ENCODE results near the gene DDX41. TPM values are rescaled to one million over a fixed set of nuclear protein-coding genes. Genes with fewer than 3 reads are reported as not detected.

DDX41 gene
- total and polyA plus RNA-seq, 8 donors: 54.9 to 263 (median 82.0) TPM

DNA sequence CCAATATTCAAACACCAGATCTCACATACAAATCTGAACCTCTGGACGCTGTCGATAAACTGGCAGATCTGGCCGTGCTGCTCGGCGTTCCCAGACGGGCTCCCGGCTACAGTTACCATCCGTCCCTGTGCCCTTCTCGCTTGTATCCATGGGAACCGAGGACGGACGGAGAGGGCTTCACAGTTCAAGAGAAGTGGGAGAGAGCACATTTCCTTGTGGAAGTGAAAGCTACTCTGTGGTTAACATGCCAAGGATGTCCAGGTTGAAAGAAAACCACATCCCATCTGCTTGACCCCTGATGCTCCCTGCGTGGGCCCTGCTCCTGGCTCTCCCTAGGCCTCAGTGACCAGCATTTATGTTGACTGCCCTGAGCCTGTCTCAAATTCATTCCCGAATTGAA is 37.0 kb downstream of the DDX41 start:
- peak in 1 of 2 donors; percentile 56 for DNase-seq
- peaks cover 13 to 28% (median 20%) of the 10 kb centered on the region in 4 donors for H3K36me3 ChIP-seq
- H3K9me3 ChIP-seq: no peaks in the 10 kb centered on the region
- no peak overlapping the region for H3K4me3 ChIP-seq
- peaks cover 15 to 89% (median 53%) of the 10 kb centered on the region in 4 donors for H3K4me1 ChIP-seq
- intact Hi-C loops (cut with DNase I; ENCODE audit: low total_unique reads): no loop called here
- 38 to 78% (median 68%) methylated on average over 14 of the region's 14 CpGs for WGBS, 5 donors
- peak overlapping the region in 4 of 5 donors; percentile 65 to 83 (median 80) for H3K27ac ChIP-seq
- no peaks in the 10 kb centered on the region for H3K27me3 ChIP-seq
- no peak for TF ChIP-seq POLR2A (IDR thresholded peaks at IDR 0.05)
- TF ChIP-seq, protein P1, sequence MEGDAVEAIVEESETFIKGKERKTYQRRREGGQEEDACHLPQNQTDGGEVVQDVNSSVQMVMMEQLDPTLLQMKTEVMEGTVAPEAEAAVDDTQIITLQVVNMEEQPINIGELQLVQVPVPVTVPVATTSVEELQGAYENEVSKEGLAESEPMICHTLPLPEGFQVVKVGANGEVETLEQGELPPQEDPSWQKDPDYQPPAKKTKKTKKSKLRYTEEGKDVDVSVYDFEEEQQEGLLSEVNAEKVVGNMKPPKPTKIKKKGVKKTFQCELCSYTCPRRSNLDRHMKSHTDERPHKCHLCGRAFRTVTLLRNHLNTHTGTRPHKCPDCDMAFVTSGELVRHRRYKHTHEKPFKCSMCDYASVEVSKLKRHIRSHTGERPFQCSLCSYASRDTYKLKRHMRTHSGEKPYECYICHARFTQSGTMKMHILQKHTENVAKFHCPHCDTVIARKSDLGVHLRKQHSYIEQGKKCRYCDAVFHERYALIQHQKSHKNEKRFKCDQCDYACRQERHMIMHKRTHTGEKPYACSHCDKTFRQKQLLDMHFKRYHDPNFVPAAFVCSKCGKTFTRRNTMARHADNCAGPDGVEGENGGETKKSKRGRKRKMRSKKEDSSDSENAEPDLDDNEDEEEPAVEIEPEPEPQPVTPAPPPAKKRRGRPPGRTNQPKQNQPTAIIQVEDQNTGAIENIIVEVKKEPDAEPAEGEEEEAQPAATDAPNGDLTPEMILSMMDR (IDR thresholded peaks at IDR 0.05): no peak
- no peak for TF ChIP-seq POLR2AphosphoS5 (IDR thresholded peaks at IDR 0.05)
- no peak for TF ChIP-seq EP300 (IDR thresholded peaks at IDR 0.05)

DNA sequence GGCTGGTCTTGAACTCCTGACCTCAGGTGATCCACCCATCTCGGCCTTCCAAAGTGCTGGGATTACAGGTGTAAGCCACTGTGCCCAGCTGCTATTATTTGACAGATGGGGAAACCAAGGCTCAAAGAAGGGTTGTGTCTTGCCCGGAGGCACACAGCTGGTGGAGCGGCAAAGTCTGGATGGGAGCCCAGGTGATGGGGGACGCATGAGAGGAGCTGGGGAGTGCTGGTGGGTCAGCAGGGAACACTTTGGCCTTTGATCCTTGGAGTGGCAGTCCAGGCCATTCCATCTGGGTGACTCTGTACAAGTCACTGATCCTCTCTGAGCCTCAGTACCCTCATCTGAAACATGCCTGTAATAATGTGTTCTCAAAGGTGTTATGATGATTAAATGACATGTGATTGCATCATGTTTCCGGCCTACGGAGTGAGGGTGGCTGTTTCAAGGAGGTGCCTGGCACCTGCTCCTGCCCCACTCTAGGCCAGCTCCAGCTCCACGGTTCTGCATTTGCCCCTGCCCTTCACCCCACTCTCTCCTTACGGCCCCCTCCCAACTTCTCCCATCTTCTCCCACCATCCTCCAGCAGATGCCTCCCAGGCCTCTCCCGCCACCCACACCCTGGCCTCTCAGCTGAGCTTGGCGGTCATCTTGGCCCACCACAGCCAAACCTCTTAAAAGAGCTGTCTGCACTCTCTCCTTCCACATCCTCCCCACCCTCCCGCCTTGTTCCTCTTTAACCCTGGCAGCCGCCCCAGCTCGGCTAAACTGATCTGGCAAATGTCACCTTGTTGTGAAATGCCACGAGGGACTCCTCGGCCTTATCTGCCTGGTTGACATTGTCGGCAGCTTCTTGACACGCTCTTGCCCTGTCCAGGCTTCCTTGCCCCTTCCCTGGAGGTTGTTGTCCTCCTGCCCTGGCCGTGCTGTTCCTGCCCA is 37.8 kb downstream of the DDX41 start:
- peak overlapping the region; percentile 39 to 83 (median 78) for H3K27ac ChIP-seq

DNA sequence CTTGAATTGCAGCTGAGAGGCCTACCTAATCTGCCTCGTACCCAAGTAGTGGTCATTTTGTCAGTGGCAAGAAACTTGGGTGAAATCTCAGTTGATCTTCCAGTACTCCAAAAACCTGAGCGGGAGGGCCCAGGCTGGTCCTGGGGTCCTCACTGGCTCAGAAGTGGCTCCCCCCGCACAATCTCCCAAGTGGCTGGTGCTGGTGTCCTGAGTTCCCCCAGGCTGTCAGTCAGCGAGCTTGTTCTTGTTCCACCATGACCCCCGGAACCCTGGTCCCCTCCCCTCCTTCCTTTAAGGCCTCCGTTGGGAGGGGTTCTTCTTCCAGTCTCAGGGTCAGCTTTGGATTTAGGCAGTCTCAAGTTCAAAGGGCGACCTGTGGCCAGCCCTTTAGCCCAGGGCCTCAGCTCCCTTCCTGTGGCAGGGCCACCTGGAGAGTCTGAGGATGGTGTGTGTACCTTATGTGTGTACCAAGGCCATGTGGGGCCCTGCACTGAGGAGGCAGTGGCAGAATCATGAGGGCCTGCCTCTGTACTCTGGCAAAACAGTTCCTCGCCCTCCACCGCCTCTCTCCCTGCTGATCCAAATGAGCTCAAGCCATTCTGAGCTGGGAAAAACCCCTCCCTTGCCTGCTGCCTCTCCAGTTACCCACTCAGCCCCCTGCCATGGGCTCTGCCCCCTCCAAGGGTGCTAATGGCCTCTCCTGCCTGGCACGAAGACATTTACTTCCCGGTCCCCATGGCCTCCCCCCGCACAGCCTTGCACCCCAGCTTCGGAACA is 38.9 kb downstream of the DDX41 start:
- WGBS, 5 donors: 84 to 95% (median 91%) methylated on average over 12 to 13 of the region's 13 CpGs
- H3K27me3 ChIP-seq: peaks cover 0 to 11% (median 0%) of the 10 kb centered on the region in 3 donors
- H3K27ac ChIP-seq: peak overlapping the region in 4 of 5 donors; percentile 65 to 83 (median 80)

More for the DNA sequence above, 37.8 kb downstream of the DDX41 start:
- TF ChIP-seq, protein P1 (IDR thresholded peaks at IDR 0.05): no peak
- TF ChIP-seq POLR2AphosphoS5 (IDR thresholded peaks at IDR 0.05): peak; percentile 61 to 77 (median 68)
- TF ChIP-seq EP300 (IDR thresholded peaks at IDR 0.05): no peak
- TF ChIP-seq POLR2A (IDR thresholded peaks at IDR 0.05): no peak
- H3K4me3 ChIP-seq: no peak overlapping the region
- peaks cover 15 to 87% (median 53%) of the 10 kb centered on the region in 4 donors for H3K4me1 ChIP-seq
- intact Hi-C loops (cut with DNase I; ENCODE audit: low total_unique reads): no loop called here
- 23 to 40% (median 29%) methylated on average over 18 of the region's 18 CpGs for WGBS, 5 donors
- H3K9me3 ChIP-seq: no peaks in the 10 kb centered on the region
- H3K36me3 ChIP-seq: peaks cover 9 to 20% (median 14%) of the 10 kb centered on the region in 4 donors
- H3K27me3 ChIP-seq: peaks cover 0 to 5% (median 0%) of the 10 kb centered on the region in 3 donors
- DNase-seq: peak; percentile 80 to 82

More for the DNA sequence above, 38.9 kb downstream of the DDX41 start:
- TF ChIP-seq POLR2A (IDR thresholded peaks at IDR 0.05) (no peak), POLR2AphosphoS5 (IDR thresholded peaks at IDR 0.05) (no peak), EP300 (IDR thresholded peaks at IDR 0.05) (no peak)
- TF ChIP-seq, protein P1 (IDR thresholded peaks at IDR 0.05): no peak
- intact Hi-C loops (cut with DNase I; ENCODE audit: low total_unique reads): no loop called here
- Histone ChIP-seq H3K9me3 (no peaks in the 10 kb centered on the region), H3K36me3 (peaks cover 0 to 9% (median 4%) of the 10 kb centered on the region in 4 donors), H3K4me1 (peaks cover 15 to 82% (median 51%) of the 10 kb centered on the region in 4 donors), H3K4me3 (no peak overlapping the region)
- no peak for DNase-seq
